ENCODE measurements around the gene CYREN.

DNA sequence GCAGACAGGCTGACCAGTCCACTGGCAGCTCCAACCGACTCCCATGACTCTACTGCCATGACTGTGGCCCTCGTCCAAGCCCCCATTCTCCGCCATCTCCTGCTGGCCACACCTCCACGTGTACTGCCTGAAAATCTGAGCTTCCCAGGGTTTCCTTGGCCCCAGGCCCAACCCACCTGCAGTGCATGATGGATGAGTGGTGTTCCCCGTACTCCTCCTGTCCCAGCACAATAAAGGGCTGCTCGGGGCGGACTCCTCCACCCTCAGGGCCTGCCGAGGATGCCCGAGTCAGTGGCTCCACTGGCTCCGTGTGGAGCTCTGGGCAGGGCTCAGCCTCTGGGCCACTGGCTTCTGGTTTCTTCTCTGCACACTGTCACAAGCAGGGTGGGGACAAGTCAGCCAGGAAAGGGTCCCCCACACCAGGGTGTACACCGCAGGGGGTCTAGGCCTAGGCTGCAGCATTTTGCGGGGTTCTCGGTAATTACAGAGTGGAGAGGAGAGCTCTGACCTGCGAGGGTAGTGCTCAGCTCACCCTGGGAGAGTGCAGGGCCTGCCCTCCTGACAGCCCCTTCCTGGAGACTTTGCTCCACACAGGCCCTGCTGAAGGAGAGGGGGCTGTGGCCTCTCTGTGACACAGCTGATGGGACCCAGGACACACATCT, 25.6 kb upstream of the CYREN start:
- no peak for TF ChIP-seq CTCF (IDR thresholded peaks at IDR 0.05)
- TF ChIP-seq POLR2A (IDR thresholded peaks at IDR 0.05): no peak
- no peak for TF ChIP-seq EP300 (IDR thresholded peaks at IDR 0.05)
